ENCODE data around the gene SH3BP4. TPM values are rescaled to one million over a fixed set of nuclear protein-coding genes. Genes with fewer than 3 reads are reported as not detected.

The SH3BP4 gene
- total RNA-seq, 1 donor from 2014 or later = 19.2 TPM

GRCh38 chr2:235041918-235042575 lies 90.2 kb downstream of the SH3BP4 start:
- no peak for DNase-seq (ENCODE audit: extremely low spot score in 2 of 2)
- Histone ChIP-seq H3K27ac (no peak overlapping the region), H3K9me3 (no peaks in the 10 kb centered on the region), H3K4me1 (no peaks in the 10 kb centered on the region), H3K36me3 (peaks cover 0 to 18% of the 10 kb centered on the region in 2 donors), H3K27me3 (no peaks in the 10 kb centered on the region), H3K4me3 (no peak overlapping the region)
- intact Hi-C loops (cut with DNase I) = no loop called here
- TF ChIP-seq POLR2A (IDR thresholded peaks at IDR 0.05) (no peak), CTCF (IDR thresholded peaks at IDR 0.05) (no peak), POLR2AphosphoS5 (IDR thresholded peaks at IDR 0.05; ENCODE audit: insufficient read depth in 1 of 2, low read depth in 1 of 2) (no peak)

- H3K4me1 ChIP-seq = no peaks in the 10 kb centered on the region
- no peak for TF ChIP-seq POLR2A (IDR thresholded peaks at IDR 0.05)
- no peak for TF ChIP-seq CTCF (IDR thresholded peaks at IDR 0.05)
- TF ChIP-seq POLR2AphosphoS5 (IDR thresholded peaks at IDR 0.05; ENCODE audit: insufficient read depth in 1 of 2, low read depth in 1 of 2) = no peak
- intact Hi-C loops (cut with DNase I) = no loop called here
- no peak overlapping the region for H3K4me3 ChIP-seq
- H3K27me3 ChIP-seq = no peaks in the 10 kb centered on the region
- H3K36me3 ChIP-seq = peaks cover 0 to 18% of the 10 kb centered on the region in 2 donors
- H3K9me3 ChIP-seq = no peaks in the 10 kb centered on the region
- DNase-seq (ENCODE audit: extremely low spot score in 2 of 2) = no peak
- H3K27ac ChIP-seq = no peak overlapping the region
Measured at GRCh38 chr2:235042576-235043515, 91.0 kb downstream of the SH3BP4 start.

- no peak overlapping the region for H3K4me3 ChIP-seq
- TF ChIP-seq POLR2AphosphoS5 (IDR thresholded peaks at IDR 0.05; ENCODE audit: insufficient read depth in 1 of 2, low read depth in 1 of 2) (no peak), CTCF (IDR thresholded peaks at IDR 0.05) (no peak), POLR2A (IDR thresholded peaks at IDR 0.05) (no peak)
- H3K27ac ChIP-seq = no peak overlapping the region
- H3K27me3 ChIP-seq = no peaks in the 10 kb centered on the region
- peaks cover 0 to 18% of the 10 kb centered on the region in 2 donors for H3K36me3 ChIP-seq
- intact Hi-C loops (cut with DNase I) = no loop called here
- H3K4me1 ChIP-seq = no peaks in the 10 kb centered on the region
- DNase-seq (ENCODE audit: extremely low spot score in 2 of 2) = no peak
- H3K9me3 ChIP-seq = no peaks in the 10 kb centered on the region
Measured at GRCh38 chr2:235043762-235044500, 92.1 kb downstream of the SH3BP4 start.

GRCh38 chr2:235044501-235045271 lies 92.9 kb downstream of the SH3BP4 start:
- H3K36me3 ChIP-seq = peaks cover 0 to 18% of the 10 kb centered on the region in 2 donors
- H3K4me3 ChIP-seq = no peak overlapping the region
- no peaks in the 10 kb centered on the region for H3K4me1 ChIP-seq
- no peak for DNase-seq (ENCODE audit: extremely low spot score in 2 of 2)
- H3K27me3 ChIP-seq = no peaks in the 10 kb centered on the region
- TF ChIP-seq CTCF (IDR thresholded peaks at IDR 0.05) = no peak
- no peak for TF ChIP-seq POLR2A (IDR thresholded peaks at IDR 0.05)
- no peak for TF ChIP-seq POLR2AphosphoS5 (IDR thresholded peaks at IDR 0.05; ENCODE audit: insufficient read depth in 1 of 2, low read depth in 1 of 2)
- H3K9me3 ChIP-seq = no peaks in the 10 kb centered on the region
- no peak overlapping the region for H3K27ac ChIP-seq
- intact Hi-C loops (cut with DNase I) = no loop called here

Measured in vagina (tissue), 2 donors.